Transverse colon (tissue), 4 donors: Measurements from ENCODE around the gene ZFAND3. TPM values are rescaled to one million over a fixed set of nuclear protein-coding genes. Genes with fewer than 3 reads are reported as not detected.

ENCODE experiments used
- DNase-seq: peaks from one replicate; pipeline ENCODE4 v3.0.0-alpha.2; 2019
- H3K27ac ChIP-seq, 4 donors: fragments of 200-600 bp; sonication (generic); 2 replicates each; pipeline ENCODE4 v1.5.1; 2016 to 2018; ENCODE audit warnings: inconsistent platforms in 4 of 4
- H3K27me3 ChIP-seq: fragments of 200-600 bp; sonication (generic); 2 replicates; pipeline ENCODE4 v1.5.1; 2017; ENCODE audit warnings: inconsistent platforms
- H3K36me3 ChIP-seq, 4 donors: fragments of 200-600 bp; sonication (generic); 2 replicates each; pipeline ENCODE4 v1.5.1; 2017 to 2019; ENCODE audit warnings: inconsistent platforms in 4 of 4
- H3K4me1 ChIP-seq, 4 donors: fragments of 200-600 bp; sonication (generic); 2 replicates each; pipeline ENCODE4 v1.5.1; 2017 to 2020; ENCODE audit warnings: inconsistent platforms in 4 of 4
- H3K4me3 ChIP-seq, 4 donors: fragments of 200-600 bp; sonication (generic); 1 replicate in 1 of 4; 2 replicates in 3 of 4; pipeline versions ENCODE4 v1.5.1 to v1.6.1; 2017 to 2019; ENCODE audit warnings: inconsistent platforms in 4 of 4
- H3K9me3 ChIP-seq, 2 donors: fragments of 200-600 bp; sonication (generic); 2 replicates each; pipeline ENCODE4 v1.5.1; 2017 to 2019; ENCODE audit warnings: inconsistent platforms in 2 of 2
- CTCF ChIP-seq, 5 experiments: fragments of 200-600 bp in 3 of 5; fragments of 450-650 bp in 2 of 5; sonication (generic) in 3 of 5; IDR thresholded peaks; 1 replicate in 2 of 5; 2 replicates in 3 of 5; pipeline ENCODE4 v1.5.1; 2016 to 2017; ENCODE audit warnings: antibody characterized with exemption in 5 of 5, inconsistent platforms in 3 of 5, mild to moderate bottlenecking in 2 of 5, moderate library complexity in 1 of 5
- EP300 ChIP-seq: sonication (generic); formaldehyde crosslinking; IDR thresholded peaks from one replicate; pipeline ENCODE4 v1.6.1; 2017; ENCODE audit warnings: antibody characterized with exemption, low read depth
- POLR2A ChIP-seq: fragments of 450-650 bp; IDR thresholded peaks from one replicate; pipeline ENCODE4 v1.6.1; 2016; ENCODE audit warnings: antibody characterized with exemption, mild to moderate bottlenecking, moderate library complexity
- POLR2AphosphoS5 ChIP-seq, 3 donors: sonication (generic); formaldehyde crosslinking; IDR thresholded peaks; one replicate each; pipeline ENCODE4 v1.6.1; 2016; ENCODE audit warnings: antibody characterized with exemption in 3 of 3
- WGBS, 2 donors: methylation state at CpG; one replicate each; pipeline ENCODE4 v1.1.5; 2018; ENCODE audit warnings: low coverage in 1 of 2; 5-methylcytosine and 5-hydroxymethylcytosine counted together
- in situ Hi-C, 4 donors: fragments of 200-750 bp; cut with MboI; loops; one replicate each; pipeline versions ENCODE4 v1.15.0 to v1.15.1; 2017; ENCODE audit warnings: low sequenced_read_pairs in 3 of 4, low pct_ligation_motif_present in 1 of 4, low pct_unique_long_range_greater_than_20kb in 1 of 4
- intact Hi-C: fragments of 100-400 bp; cut with DNase I; formaldehyde crosslinking; loops from one replicate; pipeline ENCODE4 v1.15.1; 2023; ENCODE audit warnings: low total_unique reads
- total RNA-seq, 4 donors: library from RNA; depleted of rRNA; stranded (reverse); fragments of >200 nt; gene quantifications; one replicate each; pipeline ENCODE4 v1.1.0, GENCODE V29; 2016

The ZFAND3 gene
- total RNA-seq, 4 donors from 2014 or later, result 20.5 to 83.4 (median 36.5) TPM

- TF ChIP-seq CTCF (IDR thresholded peaks at IDR 0.05) (no peak), POLR2AphosphoS5 (IDR thresholded peaks at IDR 0.05) (no peak), EP300 (no peak), POLR2A (no peak)
- WGBS, 2 donors, result 53 to 65% methylated on average over 4 of the region's 4 CpGs
- intact Hi-C loops (no loop called here), in situ Hi-C loops (no loop called here)
- H3K4me1 ChIP-seq, result peaks cover 0 to 27% (median 3%) of the 10 kb centered on the region in 4 donors
- DNase-seq, result no peak
- H3K27ac ChIP-seq, result no peak overlapping the region
- no peaks in the 10 kb centered on the region for H3K36me3 ChIP-seq
- no peaks in the 10 kb centered on the region for H3K27me3 ChIP-seq
- H3K9me3 ChIP-seq, result no peaks in the 10 kb centered on the region
- no peak overlapping the region for H3K4me3 ChIP-seq
Observed at GRCh38 chr6:37897818-37898515, 78.4 kb downstream of the ZFAND3 start.

GRCh38 chr6:37903351-37904340 is 84.1 kb downstream of the ZFAND3 start:
- TF ChIP-seq POLR2A, result no peak
- no peak for TF ChIP-seq POLR2AphosphoS5 (IDR thresholded peaks at IDR 0.05)
- no peak for TF ChIP-seq EP300
- no peak for TF ChIP-seq CTCF (IDR thresholded peaks at IDR 0.05)
- Histone ChIP-seq H3K4me1 (peaks cover 0 to 10% (median 5%) of the 10 kb centered on the region in 4 donors), H3K4me3 (no peak overlapping the region), H3K27ac (no peak overlapping the region), H3K27me3 (no peaks in the 10 kb centered on the region), H3K36me3 (no peaks in the 10 kb centered on the region), H3K9me3 (no peaks in the 10 kb centered on the region)
- intact Hi-C loops, result no loop called here
- 82% methylated on average over 8 to 9 of the region's 9 CpGs for WGBS, 2 donors
- in situ Hi-C loops, result no loop called here
- no peak for DNase-seq

DNA sequence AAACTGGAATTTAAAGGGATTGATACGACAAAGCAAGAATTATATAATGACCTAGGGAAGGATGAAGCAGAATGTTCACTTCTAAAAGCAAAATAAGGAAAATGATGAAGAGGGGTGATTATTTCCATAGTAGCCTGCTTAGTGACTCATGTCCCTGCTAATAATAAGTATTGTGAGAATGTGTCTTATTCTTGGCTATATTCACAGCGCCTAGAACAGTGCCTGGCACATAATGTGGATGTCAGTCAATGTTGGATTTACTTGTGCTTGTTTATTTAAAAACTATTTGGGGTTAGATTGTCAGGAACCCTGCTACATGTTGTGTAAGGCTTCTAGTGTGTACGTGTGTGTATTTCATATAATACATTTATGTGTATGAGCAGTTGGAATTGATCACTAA is 85.1 kb downstream of the ZFAND3 start:
- no peaks in the 10 kb centered on the region for H3K36me3 ChIP-seq
- intact Hi-C loops, result no loop called here
- WGBS, 2 donors, result 92 to 97% methylated on average over 3 of the region's 3 CpGs

More for the DNA sequence above, 85.1 kb downstream of the ZFAND3 start:
- no peak for DNase-seq
- no peak overlapping the region for H3K27ac ChIP-seq
- H3K4me3 ChIP-seq, result no peak overlapping the region
- peaks cover 0 to 10% (median 5%) of the 10 kb centered on the region in 4 donors for H3K4me1 ChIP-seq
- TF ChIP-seq POLR2AphosphoS5 (IDR thresholded peaks at IDR 0.05), result no peak
- TF ChIP-seq CTCF (IDR thresholded peaks at IDR 0.05), result no peak
- no peak for TF ChIP-seq EP300
- no peak for TF ChIP-seq POLR2A
- no peaks in the 10 kb centered on the region for H3K9me3 ChIP-seq
- in situ Hi-C loops, result no loop called here
- H3K27me3 ChIP-seq, result no peaks in the 10 kb centered on the region
